Skeletal muscle tissue (tissue), 4 donors: Measurements from ENCODE around the gene CYFIP1. TPM values are rescaled to one million over a fixed set of nuclear protein-coding genes. Genes with fewer than 3 reads are reported as not detected.

Source experiments
- H3K27ac ChIP-seq: one replicate; pipeline ENCODE4 v1.7.0; 2013; ENCODE audit warnings: mild to moderate bottlenecking, low read depth, low read length, inconsistent platforms
- H3K27me3 ChIP-seq, 3 donors: one replicate each; pipeline ENCODE4 v1.7.0; 2013; ENCODE audit warnings: low read length in 3 of 3; ENCODE audit not compliant: control insufficient read depth in 3 of 3, insufficient read depth in 3 of 3
- H3K36me3 ChIP-seq, 3 donors: one replicate each; pipeline ENCODE4 v1.7.0; 2013; ENCODE audit warnings: low read length in 3 of 3; ENCODE audit not compliant: control insufficient read depth in 3 of 3, insufficient read depth in 3 of 3
- H3K4me1 ChIP-seq, 3 donors: one replicate each; pipeline ENCODE4 v1.7.0; 2013; ENCODE audit warnings: low read length in 3 of 3, mild to moderate bottlenecking in 3 of 3; ENCODE audit not compliant: control insufficient read depth in 3 of 3, insufficient read depth in 3 of 3
- H3K4me3 ChIP-seq, 3 donors: one replicate each; pipeline ENCODE4 v1.7.0; 2013; ENCODE audit warnings: low read length in 3 of 3
- H3K9ac ChIP-seq, 3 donors: one replicate each; pipeline ENCODE4 v1.7.0; 2013; ENCODE audit warnings: low read length in 3 of 3, mild to moderate bottlenecking in 3 of 3, moderate library complexity in 2 of 3, low read depth in 1 of 3
- H3K9me3 ChIP-seq, 3 donors: one replicate each; pipeline ENCODE4 v1.7.0; 2013; ENCODE audit warnings: low read length in 3 of 3; ENCODE audit not compliant: control insufficient read depth in 3 of 3
- total RNA-seq: library from RNA; depleted of rRNA; stranded (reverse); fragments of >200 nt; gene quantifications from one replicate; pipeline ENCODE4 v1.2.3, GENCODE V29; 2014
- donor health status: Osteomylitis.

Gene CYFIP1
- total RNA-seq, 1 donor from 2014 or later: 49.1 TPM

DNA sequence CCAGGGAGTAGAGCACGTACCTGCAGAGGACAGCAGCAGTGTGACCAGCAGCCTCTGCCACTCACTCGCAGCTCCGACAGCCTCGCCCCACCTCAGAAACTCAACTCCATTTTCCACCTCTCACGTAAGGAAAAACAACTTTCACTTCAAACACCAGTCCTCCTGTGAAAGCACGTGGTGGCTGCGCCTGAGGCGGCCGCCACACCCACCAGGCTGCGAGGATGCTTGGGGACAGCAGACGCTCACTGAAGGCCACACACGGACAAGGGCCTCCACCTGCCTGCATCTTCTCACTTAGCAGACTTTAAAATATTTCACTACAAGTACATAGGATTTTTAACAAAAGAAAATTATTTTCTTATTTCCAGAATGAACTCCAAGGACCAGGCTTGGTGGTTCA lies 67.9 kb downstream of the CYFIP1 start:
- H3K4me3 ChIP-seq: no peak overlapping the region
- H3K27me3 ChIP-seq: no peaks in the 10 kb centered on the region
- no peaks in the 10 kb centered on the region for H3K4me1 ChIP-seq
- no peak overlapping the region for H3K27ac ChIP-seq
- peaks cover 52 to 68% (median 61%) of the 10 kb centered on the region in 3 donors for H3K36me3 ChIP-seq
- no peaks in the 10 kb centered on the region for H3K9me3 ChIP-seq
- H3K9ac ChIP-seq: no peak overlapping the region

DNA sequence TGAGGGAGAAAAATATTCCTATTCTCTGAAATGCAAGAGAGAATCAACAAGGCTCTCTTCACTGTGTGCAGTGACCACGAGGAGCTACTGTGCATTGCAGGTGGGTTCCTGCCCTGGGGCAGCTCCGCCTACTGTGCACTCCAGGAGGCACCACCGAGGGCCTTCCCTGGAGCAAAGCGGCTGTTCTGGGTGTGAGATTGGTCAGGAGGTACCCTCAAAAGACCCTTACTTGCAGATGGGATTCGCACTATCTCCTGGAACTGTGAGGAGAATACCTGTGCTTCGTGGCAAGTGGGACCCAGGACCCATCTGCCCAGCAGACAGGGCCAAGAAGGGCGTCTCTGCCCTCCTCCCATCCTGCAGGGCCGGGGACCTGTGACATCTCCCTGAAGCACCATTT lies 68.9 kb downstream of the CYFIP1 start:
- Histone ChIP-seq H3K27ac (no peak overlapping the region), H3K9me3 (no peaks in the 10 kb centered on the region), H3K4me3 (no peak overlapping the region), H3K27me3 (no peaks in the 10 kb centered on the region), H3K4me1 (no peaks in the 10 kb centered on the region), H3K9ac (no peak overlapping the region), H3K36me3 (peaks cover 49 to 66% (median 55%) of the 10 kb centered on the region in 3 donors)

DNA sequence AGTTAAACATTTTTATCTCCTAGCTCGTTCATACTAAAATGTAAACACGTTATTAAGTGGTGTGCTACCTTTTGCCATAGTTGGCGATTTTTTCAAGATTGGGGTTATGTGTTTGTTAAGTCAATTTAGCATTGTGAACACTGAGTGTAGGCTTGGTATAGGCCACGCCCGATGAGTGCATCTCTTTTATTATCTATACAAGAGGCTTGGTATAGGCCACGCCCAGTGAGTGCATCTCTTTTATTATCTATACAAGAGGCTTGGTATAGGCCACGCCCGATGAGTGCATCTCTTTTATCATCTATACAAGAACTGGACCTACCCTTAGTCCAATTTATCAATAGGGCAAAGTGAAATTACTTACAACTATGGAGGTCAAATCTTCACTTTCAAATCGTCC lies 71.3 kb downstream of the CYFIP1 start:
- Histone ChIP-seq H3K9ac (no peak overlapping the region), H3K36me3 (peaks cover 39 to 61% (median 53%) of the 10 kb centered on the region in 3 donors), H3K27ac (no peak overlapping the region), H3K27me3 (no peaks in the 10 kb centered on the region), H3K4me3 (no peak overlapping the region), H3K4me1 (no peaks in the 10 kb centered on the region), H3K9me3 (no peaks in the 10 kb centered on the region)

DNA sequence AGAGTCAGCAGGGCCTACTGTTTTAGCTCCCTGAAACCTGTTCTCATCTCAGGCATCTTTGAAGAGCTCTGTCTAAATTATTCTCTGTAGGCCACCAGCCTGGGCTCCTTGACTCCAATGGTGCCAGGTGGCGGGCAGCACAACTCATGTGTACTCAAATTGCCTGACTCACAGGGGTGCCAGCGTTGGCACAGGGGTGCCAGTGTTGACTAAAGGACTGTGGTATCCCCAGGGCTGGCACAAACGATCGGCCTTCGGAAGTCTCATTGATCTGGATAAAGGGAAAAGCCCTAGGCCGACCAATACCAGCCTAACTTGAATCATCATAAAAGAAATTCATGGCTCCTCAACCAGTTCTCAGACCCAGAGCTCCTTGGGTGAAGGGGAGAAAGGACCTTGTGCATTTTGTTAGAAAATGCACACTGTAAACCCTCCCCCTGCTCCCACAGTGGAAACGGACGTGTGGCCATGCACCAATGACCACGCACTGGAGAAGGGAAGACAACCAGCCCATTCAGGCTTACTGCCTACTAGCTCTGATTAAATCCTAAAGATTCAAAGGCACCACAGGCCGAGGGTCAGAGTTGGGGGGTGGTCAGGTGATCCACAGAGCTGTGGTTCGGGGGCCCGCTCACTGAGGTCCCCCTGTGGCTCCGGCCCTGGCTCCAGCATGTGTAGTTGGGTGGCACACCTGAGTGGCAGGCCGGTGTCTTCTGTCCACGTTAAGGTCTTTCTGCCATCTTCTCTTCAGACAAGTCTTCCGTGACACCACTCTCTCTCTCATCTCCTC lies 72.8 kb downstream of the CYFIP1 start:
- H3K4me1 ChIP-seq: no peaks in the 10 kb centered on the region
- H3K9ac ChIP-seq: no peak overlapping the region
- no peak overlapping the region for H3K27ac ChIP-seq
- H3K36me3 ChIP-seq: peaks cover 47 to 65% (median 62%) of the 10 kb centered on the region in 3 donors
- H3K9me3 ChIP-seq: no peaks in the 10 kb centered on the region
- no peaks in the 10 kb centered on the region for H3K27me3 ChIP-seq
- no peak overlapping the region for H3K4me3 ChIP-seq

DNA sequence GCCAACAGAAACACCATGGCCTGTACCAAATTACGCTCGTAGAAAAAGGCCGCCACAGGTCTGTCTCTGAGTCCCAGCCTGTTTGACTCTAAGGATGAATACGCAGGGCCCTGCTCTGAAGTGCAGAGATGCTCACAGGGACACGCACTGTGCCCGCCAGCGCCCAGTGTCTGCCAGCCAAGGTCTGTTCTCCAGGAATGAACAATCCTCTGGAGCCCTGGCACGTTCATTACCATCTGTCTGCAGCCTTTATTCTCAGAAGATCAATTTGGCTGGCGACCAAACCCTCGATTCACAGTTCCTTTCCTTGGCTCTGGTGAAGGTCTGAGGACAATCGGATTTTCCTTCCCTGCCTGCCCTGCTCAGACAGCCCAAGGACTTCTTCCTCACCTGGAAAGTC lies 75.4 kb downstream of the CYFIP1 start:
- no peaks in the 10 kb centered on the region for H3K27me3 ChIP-seq
- no peaks in the 10 kb centered on the region for H3K4me1 ChIP-seq
- no peak overlapping the region for H3K4me3 ChIP-seq
- H3K36me3 ChIP-seq: peaks cover 41 to 58% (median 48%) of the 10 kb centered on the region in 3 donors
- no peak overlapping the region for H3K9ac ChIP-seq
- H3K9me3 ChIP-seq: no peaks in the 10 kb centered on the region
- no peak overlapping the region for H3K27ac ChIP-seq

DNA sequence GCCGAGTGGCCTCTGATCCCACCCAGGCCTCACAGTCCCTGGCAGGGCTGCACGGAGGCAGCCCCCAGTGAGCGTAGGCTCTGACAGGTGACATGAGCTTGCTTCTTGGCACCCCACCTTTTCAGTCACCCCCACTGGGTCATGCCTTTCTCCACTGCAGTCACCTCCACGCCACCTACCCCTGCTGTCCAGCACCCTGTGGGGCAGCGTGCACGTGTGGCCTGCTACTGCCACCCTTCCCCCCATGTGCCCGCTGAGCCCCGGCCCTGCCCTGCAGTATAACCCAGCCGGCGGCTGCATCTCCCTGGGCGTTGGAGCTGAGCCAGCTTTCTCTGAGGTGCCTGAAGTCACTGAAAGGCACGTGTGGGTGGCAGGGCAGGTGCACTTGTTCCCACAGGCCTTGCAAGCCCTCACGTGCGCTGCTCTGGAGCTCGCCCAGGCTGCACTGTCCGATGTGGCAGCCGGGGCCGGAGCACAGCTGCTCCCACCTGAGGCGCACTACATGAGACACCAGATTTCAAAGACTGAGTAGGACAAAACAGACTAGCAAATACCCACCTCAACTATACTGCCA lies 76.1 kb downstream of the CYFIP1 start:
- Histone ChIP-seq H3K36me3 (peaks cover 38 to 57% (median 44%) of the 10 kb centered on the region in 3 donors), H3K9ac (no peak overlapping the region), H3K4me1 (no peaks in the 10 kb centered on the region), H3K4me3 (no peak overlapping the region), H3K9me3 (no peaks in the 10 kb centered on the region), H3K27ac (no peak overlapping the region), H3K27me3 (no peaks in the 10 kb centered on the region)

DNA sequence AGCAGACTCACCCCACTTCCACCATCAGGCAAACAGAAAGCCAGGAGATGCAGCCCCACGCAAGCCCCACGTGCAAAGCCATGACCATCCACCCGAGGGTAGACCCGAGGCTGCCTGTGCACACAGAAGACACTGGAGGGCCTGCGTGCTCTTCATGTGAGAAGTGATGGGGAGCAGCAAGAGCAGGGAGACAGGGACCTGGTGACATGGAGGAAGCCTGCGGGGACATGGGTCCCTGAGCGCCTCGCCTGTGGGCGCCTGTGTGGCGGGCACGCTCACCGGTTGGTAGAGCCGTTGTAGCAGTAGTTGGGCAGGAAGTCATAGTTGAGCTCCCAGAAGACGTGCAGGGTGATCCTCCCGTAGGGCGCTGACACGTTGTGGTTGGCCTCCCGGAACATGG lies 76.7 kb downstream of the CYFIP1 start:
- H3K4me3 ChIP-seq: no peak overlapping the region
- no peaks in the 10 kb centered on the region for H3K9me3 ChIP-seq
- no peak overlapping the region for H3K9ac ChIP-seq
- no peaks in the 10 kb centered on the region for H3K4me1 ChIP-seq
- H3K27me3 ChIP-seq: no peaks in the 10 kb centered on the region
- H3K27ac ChIP-seq: no peak overlapping the region
- peaks cover 35 to 52% (median 41%) of the 10 kb centered on the region in 3 donors for H3K36me3 ChIP-seq

DNA sequence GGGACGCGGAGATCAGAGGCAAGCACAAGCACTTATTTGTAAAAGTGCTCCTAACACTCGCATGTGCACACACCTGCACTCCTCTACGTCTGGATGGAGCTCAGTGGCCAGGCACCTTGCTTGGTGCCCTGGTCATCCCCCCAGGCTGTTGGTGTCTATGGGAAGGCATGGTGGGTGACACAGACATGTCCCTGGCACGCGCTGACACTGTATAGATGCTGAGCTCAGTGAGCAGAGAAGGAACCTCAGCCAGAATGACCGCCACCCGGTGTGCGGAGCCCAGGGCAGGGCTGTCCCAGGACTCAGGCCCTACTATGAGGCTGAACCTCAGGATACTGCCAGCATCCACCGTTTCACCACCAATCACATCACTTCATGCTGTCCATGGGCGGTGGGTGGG lies 77.2 kb downstream of the CYFIP1 start:
- H3K36me3 ChIP-seq: peaks cover 34 to 49% (median 38%) of the 10 kb centered on the region in 3 donors
- H3K27me3 ChIP-seq: no peaks in the 10 kb centered on the region
- H3K4me3 ChIP-seq: no peak overlapping the region
- no peak overlapping the region for H3K27ac ChIP-seq
- no peaks in the 10 kb centered on the region for H3K9me3 ChIP-seq
- H3K4me1 ChIP-seq: no peaks in the 10 kb centered on the region
- no peak overlapping the region for H3K9ac ChIP-seq

DNA sequence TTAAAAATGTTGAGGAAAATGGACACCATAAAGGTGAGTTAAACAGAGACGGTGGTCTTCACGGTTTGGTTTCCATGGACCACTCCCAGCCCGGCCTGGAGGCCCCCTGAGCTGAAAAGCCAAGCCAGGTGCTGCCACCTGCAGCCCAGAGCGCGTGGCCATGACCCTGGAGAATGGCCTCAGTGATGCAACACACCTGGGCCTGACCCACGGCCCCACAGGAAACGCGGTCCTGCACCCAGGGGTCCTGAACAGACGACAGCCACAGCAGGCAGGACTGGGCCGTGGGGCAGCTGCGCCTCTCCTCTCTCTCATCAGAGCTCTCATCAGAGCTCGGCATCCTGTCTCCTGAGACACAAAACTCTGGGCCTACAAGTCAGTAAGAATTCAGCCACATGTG lies 77.6 kb downstream of the CYFIP1 start:
- Histone ChIP-seq H3K9ac (no peak overlapping the region), H3K4me1 (no peaks in the 10 kb centered on the region), H3K36me3 (peaks cover 30 to 47% (median 34%) of the 10 kb centered on the region in 3 donors), H3K27ac (no peak overlapping the region), H3K4me3 (no peak overlapping the region), H3K27me3 (no peaks in the 10 kb centered on the region), H3K9me3 (no peaks in the 10 kb centered on the region)

DNA sequence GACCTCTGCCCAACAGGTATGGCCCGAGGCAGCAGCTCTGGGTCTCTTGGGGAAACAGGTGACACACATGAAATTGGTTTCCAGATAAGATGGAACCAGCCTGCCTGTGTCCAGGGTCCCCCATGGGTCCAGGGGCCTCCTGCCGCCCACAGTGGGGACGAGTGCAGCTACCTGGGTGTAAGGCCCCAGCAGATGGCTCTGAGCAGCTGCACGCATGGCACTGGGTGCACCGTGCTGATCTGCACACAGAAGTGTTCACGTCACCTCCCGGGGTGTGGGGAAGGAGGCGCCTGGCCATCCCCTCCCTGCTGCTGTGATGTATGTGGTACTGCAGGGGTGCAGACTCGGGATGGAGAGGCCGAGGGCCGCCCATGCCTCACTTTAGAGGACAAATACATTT lies 78.1 kb downstream of the CYFIP1 start:
- H3K4me3 ChIP-seq: no peak overlapping the region
- no peak overlapping the region for H3K9ac ChIP-seq
- peaks cover 29 to 43% (median 30%) of the 10 kb centered on the region in 3 donors for H3K36me3 ChIP-seq
- no peaks in the 10 kb centered on the region for H3K9me3 ChIP-seq
- no peaks in the 10 kb centered on the region for H3K27me3 ChIP-seq
- H3K4me1 ChIP-seq: no peaks in the 10 kb centered on the region
- H3K27ac ChIP-seq: no peak overlapping the region
